Activated effector memory CD4-positive, alpha-beta T cell treated with anti-CD3 and anti-CD28 coated beads, Interleukin-2, amount 50 U/mL, for 16 hours (primary cell): ENCODE measurements around the gene PCDHGC5.

Source experiments
- DNase-seq: peaks from one replicate; pipeline ENCODE4 v3.0.0-alpha.2; 2020

Gene PCDHGC5

DNA sequence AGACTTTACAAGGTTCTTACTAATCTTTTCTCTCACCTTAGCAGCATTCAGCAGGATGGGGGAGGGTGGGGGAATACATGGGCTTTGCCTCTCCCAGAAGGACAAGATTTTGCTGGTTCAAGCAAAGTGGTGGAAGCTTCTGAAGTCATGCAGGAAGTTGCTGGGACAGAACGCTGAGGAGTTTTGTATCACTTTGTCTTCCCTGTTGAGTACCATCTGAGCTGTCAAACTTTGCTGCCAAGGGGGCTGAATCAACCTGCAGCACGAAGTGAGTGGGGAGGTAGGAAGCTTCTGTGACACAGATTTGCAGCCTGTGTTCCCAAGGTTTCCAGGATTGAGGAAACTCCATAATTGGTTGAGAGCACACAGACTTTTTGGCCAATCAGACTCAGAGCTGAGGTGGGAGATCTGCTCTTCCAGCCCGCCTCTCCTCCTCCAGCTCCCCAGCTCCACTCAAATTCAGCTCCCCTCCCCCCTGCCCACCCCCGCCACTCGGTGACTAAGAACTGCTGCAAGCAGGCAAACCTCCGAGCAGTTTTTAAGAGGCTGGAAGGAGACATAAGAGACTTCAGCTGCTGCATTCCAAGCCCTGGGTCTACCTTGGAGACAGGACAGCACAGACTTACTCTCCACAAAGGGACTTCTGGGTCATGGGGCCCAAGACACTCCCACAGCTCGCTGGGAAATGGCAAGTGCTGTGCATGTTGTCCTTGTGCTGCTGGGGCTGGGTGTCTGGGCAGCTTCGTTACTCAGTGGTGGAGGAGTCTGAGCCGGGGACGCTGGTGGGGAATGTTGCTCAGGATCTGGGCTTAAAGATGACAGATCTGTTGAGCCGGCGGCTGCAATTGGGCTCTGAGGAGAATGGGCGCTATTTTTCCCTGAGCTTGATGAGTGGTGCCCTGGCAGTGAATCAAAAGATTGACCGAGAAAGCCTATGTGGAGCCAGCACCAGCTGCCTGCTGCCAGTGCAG is at the start of gene PCDHGC5:
Gene PCDHGC5 (plus strand): TSS at position 491 of the 971 bp plus-strand sequence. CDS start 160 bp downstream, at position 651.
- no peak for DNase-seq

DNA sequence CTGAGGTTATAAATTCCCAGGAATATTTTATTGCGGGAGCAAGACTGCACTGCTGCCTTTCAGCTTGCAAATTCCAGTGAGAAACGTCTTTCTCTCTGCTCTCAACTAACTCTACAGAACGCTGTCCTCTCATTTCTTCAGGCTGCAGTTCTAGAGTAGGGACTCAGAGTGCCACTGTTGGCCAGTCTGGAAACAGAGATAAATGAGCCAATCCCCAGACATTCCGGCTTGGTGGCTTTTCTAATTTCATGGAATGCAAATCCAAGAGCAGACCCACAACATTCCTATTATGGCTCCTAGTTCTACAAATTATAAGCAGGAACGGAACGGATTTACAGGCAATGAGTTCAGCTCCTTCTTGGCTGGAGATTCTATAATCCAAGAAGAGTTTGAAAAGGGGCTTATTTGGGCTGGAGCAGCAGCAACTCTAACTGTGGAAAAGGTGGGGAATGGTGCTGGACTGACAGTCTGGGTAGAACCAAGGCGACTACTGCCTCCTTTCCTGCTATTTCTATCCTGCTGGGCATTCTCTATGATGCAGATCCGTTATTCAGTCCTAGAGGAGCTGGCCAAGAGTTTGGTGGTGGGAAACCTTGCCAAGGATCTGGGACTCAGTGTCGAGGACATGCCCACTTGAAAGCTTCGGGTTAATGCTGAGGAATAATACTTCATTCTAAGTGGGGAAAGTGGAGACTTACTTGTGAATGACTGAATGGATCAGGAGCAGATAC is 49.3 kb upstream of the PCDHGC5 start:
- DNase-seq: no peak

DNA sequence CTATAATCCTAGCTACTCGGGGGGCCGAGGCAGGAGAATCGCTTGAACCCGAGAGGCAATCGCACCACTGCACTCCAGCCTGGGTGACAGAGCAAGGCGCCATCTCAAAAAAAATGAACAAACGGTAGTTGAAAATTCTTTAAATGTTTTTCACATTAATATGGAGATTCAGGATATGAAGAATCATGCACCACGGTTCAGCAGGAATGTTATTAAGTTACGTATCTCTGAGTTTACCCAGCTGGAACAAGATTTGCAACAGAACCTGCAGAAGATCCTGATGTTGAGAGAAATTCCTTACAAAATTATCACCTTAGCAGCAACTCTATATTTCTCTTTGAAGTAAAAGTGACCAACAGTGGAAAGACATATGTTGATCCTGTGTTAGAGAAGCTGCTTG is 48.5 kb upstream of the PCDHGC5 start:
- no peak for DNase-seq

DNA sequence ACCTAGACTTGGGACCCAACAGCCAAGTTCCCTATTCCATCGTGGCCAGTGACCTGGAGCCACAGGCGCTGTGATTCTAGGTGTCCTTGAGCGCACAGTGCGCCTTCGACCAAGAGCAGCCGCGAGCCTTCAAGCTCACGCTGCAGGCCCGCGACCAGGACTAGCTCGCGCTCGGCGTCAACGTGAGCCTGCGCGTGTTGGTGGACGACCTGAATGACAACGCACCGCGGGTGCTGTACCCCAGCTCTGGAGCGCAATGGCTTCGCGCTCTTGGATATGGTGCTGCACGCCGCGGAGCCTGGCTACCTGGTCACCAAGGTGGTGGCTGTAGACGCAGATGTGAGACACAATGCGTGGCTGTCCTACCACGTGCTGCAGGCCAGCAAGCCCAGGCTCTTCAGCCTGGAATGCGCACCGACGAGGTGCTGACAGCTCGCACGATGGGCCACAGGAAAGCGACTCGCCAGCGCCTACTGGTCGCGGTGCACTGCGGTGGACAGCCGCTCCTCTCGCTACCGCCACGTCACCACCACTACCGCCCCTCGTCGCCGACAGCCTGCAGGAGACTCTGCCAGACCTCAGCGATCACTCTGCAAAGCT is 47.2 kb upstream of the PCDHGC5 start:
- no peak for DNase-seq

DNA sequence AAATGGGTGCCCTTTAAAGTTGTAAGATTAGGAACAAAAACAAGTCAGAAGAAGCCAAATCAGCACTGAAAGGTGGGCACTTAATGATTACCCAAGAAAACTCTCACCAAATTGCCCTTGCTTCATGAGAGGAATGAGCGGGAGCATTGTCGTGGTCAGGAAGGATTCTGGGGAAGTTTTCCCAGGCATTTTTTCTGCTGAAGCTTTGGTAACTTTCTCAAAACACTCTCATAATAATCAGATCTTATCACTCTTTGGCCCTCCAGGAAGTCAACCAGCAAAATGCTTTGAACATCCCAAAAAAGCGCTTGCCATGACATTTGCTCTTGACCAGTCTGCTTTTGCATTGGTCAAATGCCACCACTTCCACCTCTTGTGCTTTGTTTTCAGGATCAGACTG is 23.5 kb upstream of the PCDHGC5 start:
- DNase-seq: no peak

DNA sequence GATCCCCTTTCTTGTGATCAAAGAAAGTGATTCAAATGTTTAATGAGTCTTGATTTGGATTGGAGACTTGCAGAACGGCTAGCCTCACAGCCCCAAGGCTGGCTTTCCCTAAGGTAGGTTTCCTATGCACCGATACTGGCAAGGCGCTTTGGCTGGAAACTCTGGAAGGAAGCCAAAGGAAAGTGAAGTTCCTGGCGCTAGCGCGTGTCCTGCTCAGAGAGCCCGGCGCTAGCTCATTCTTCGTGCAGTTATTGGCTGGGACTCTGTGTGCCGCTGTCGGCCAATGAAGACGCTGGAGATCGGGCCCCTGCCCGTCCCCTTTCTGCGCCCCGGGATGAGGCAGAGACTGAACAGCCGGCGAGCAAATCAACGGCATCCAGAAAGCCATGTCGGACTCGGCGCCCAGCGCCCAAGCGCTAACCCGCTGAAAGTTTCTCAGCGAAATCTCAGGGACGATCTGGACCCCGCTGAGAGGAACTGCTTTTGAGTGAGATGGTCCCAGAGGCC is 13.2 kb upstream of the PCDHGC5 start, which contains the start of gene PCDHGC3:
Gene PCDHGC3 (plus strand): TSS at position 342 of the 507 bp plus-strand sequence. CDS start 151 bp downstream, at position 493.
- DNase-seq: peak; percentile 73

DNA sequence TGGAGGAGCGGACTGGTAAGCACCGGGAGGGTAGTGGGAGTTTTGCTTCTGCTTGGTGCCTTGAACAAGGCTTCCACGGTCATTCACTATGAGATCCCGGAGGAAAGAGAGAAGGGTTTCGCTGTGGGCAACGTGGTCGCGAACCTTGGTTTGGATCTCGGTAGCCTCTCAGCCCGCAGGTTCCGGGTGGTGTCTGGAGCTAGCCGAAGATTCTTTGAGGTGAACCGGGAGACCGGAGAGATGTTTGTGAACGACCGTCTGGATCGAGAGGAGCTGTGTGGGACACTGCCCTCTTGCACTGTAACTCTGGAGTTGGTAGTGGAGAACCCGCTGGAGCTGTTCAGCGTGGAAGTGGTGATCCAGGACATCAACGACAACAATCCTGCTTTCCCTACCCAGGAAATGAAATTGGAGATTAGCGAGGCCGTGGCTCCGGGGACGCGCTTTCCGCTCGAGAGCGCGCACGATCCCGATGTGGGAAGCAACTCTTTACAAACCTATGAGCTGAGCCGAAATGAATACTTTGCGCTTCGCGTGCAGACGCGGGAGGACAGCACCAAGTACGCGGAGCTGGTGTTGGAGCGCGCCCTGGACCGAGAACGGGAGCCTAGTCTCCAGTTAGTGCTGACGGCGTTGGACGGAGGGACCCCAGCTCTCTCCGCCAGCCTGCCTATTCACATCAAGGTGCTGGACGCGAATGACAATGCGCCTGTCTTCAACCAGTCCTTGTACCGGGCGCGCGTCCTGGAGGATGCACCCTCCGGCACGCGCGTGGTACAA is 12.6 kb upstream of the PCDHGC5 start:
- no peak for DNase-seq

DNA sequence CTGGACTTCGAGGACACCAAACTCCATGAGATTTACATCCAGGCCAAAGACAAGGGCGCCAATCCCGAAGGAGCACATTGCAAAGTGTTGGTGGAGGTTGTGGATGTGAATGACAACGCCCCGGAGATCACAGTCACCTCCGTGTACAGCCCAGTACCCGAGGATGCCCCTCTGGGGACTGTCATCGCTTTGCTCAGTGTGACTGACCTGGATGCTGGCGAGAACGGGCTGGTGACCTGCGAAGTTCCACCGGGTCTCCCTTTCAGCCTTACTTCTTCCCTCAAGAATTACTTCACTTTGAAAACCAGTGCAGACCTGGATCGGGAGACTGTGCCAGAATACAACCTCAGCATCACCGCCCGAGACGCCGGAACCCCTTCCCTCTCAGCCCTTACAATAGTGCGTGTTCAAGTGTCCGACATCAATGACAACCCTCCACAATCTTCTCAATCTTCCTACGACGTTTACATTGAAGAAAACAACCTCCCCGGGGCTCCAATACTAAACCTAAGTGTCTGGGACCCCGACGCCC is 11.8 kb upstream of the PCDHGC5 start:
- DNase-seq: no peak

DNA sequence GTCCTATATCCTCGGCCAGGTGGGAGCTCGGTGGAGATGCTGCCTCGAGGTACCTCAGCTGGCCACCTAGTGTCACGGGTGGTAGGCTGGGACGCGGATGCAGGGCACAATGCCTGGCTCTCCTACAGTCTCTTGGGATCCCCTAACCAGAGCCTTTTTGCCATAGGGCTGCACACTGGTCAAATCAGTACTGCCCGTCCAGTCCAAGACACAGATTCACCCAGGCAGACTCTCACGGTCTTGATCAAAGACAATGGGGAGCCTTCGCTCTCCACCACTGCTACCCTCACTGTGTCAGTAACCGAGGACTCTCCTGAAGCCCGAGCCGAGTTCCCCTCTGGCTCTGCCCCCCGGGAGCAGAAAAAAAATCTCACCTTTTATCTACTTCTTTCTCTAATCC is 11.1 kb upstream of the PCDHGC5 start:
- DNase-seq: no peak

DNA sequence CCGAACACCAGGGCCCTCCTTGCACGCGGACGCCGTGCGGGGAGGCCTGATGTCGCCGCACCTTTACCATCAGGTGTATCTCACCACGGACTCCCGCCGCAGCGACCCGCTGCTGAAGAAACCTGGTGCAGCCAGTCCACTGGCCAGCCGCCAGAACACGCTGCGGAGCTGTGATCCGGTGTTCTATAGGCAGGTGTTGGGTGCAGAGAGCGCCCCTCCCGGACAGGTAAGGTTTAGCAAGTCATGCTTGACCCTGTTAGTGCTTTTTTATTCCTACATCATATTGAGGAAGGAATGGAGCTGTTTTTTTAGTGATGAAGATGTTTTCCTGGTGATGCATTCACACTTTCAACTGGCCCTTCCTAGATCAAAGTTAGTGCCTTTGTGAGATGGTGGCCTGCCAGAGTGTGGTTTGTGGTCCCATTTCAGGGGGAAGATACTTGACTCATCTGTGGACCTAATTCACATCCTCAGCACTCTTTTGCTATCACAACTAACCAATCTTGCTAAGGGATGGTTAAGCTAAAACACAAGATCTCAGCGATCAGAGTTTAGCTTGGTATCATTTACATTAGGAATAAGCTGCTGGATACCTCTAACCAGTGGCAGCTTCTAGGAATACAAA is 10.4 kb upstream of the PCDHGC5 start:
- no peak for DNase-seq

DNA sequence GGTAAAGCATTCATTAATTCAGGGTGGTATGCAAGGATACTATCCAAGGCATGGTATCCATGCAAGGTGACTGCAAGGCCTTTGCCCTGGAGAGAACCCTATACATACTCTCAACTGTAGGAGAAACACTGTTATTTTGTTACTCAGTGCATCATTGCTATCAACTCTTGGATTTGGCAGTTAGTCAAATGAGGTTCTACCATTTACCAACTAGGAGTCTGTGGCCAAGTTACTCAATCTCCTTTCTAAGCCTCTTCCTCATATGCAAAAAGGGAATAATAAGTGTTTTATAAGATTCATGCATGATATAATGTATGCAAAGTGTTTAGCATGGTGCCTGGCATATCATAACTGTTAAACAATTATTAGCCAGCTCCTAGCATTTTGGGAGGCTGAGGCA is 9.1 kb upstream of the PCDHGC5 start:
- DNase-seq: no peak

DNA sequence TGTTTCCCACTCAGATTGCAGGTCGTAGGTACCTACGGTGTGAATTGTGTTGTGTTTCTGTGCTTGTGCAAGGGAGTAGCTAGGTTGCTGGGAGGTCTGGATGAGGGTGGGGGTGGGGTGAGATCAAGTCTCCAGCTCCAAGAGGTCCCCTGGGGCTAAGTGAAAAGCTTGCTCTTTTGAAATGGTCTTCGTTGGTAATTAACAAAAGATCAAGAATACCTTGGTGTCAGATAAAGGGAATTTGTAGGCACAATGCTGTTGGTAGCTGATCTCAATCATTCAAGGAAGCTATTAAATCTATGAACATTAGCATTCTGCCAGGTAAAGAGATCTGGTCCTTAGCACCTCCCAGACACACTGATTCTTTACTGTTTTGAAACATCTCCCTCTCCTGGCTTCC is 5.0 kb upstream of the PCDHGC5 start:
- DNase-seq: no peak

DNA sequence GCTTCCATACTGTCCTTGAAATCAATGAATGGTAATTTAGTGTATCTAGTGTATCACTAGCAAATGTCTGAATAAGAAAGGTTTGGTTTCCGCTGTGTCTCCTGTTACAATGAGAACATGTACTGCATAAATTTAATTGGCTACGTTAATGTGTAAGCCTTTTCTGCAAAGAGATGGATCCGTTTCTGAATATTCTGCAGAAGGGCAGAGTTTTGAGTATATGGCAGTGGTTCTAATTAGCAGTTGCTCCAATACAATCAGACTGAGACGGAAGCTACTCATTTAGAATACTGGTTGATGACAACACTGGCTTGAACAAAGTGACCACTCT is 4.6 kb upstream of the PCDHGC5 start:
- no peak for DNase-seq

DNA sequence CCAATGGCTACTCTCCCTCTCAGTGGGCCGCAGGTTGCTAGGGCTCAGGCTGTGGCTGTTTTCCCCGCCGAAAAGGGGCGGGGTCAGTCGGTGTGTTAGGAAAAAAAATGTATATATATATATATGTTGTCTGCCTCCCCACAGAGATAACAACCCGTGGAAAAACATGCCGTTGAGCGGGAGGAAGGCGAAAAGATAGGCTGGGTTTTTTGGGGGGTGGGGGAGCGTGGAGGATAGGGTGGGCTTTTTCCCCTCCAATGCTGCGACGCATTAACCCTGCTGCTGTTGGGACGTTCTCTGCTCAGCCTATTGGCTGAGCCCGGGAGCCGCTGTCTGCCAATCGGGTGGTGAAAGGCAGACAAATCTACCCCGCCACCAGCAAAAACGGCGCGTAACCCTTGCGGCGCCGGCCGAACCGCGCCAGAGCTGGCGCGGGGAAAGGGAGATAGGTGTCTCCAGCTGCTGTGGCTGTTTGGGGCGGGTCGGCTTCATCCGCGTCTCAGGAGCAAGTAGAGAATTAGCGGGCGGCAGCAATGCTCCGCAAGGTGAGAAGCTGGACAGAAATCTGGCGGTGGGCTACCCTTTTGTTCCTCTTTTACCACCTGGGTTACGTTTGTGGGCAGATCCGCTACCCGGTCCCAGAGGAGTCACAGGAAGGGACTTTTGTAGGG is 4.1 kb upstream of the PCDHGC5 start, which contains the start of gene PCDHGC4:
Gene PCDHGC4 (plus strand): TSS at position 390 of the 671 bp plus-strand sequence. CDS start 144 bp downstream, at position 534.
- no peak for DNase-seq

DNA sequence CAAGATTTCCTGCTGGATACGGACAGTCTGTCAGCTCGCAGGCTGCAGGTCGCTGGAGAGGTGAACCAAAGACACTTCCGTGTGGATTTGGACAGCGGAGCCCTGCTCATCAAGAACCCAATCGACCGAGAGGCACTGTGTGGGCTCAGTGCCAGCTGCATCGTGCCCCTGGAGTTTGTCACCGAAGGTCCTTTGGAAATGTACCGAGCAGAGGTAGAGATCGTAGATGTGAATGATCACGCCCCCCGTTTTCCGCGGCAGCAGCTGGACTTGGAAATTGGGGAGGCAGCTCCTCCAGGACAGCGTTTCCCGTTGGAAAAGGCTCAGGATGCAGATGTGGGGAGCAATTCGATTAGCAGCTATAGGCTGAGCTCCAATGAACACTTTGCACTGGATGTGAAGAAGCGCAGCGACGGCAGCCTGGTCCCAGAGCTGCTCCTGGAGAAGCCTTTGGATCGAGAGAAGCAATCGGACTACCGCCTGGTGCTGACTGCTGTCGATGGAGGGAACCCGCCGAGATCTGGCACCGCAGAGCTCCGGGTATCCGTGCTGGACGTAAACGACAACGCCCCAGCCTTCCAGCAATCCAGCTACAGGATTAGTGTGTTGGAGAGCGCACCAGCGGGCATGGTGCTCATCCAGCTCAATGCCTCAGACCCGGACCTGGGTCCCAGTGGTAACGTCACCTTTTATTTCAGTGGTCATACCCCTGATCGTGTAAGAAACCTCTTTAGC is 3.4 kb upstream of the PCDHGC5 start:
- no peak for DNase-seq

DNA sequence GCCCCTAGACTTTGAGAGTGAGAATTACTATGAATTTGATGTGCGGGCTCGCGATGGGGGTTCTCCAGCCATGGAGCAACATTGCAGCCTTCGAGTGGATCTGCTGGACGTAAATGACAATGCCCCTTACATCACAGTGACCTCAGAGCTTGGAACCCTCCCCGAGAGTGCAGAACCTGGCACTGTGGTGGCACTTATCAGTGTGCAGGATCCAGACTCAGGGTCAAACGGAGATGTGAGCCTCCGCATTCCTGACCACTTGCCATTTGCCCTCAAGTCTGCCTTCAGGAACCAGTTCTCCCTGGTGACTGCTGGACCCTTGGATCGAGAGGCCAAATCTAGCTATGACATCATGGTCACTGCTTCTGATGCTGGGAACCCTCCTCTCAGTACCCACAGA is 2.8 kb upstream of the PCDHGC5 start:
- no peak for DNase-seq

DNA sequence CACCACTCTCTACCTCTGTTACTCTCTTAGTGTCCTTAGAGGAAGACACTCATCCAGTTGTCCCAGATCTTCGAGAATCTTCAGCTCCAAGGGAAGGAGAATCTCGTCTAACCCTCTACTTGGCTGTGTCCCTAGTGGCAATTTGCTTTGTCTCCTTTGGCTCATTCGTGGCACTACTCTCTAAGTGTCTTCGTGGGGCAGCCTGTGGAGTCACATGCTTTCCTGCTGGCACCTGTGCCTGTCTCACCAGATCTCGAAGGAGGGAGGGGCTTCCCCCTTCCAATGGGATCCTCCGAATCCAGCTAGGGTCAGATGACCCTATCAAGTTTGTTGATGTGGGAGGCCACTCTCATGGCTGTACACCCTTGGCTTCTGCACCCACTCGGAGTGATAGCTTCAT is 1.8 kb upstream of the PCDHGC5 start:
- DNase-seq: no peak

DNA sequence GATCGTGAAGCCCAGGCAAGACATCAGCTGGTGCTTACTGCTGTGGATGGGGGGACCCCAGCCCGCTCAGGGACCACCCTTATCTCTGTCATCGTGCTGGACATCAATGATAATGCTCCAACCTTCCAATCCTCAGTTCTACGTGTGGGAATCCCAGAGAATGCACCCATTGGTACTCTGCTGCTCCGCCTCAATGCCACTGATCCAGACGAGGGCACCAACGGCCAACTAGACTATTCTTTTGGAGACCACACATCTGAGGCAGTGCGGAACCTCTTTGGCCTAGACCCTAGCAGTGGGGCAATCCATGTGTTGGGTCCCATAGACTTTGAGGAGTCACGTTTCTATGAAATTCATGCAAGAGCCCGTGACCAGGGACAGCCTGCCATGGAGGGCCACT is 960 bp downstream of the PCDHGC5 start:
- no peak for DNase-seq

DNA sequence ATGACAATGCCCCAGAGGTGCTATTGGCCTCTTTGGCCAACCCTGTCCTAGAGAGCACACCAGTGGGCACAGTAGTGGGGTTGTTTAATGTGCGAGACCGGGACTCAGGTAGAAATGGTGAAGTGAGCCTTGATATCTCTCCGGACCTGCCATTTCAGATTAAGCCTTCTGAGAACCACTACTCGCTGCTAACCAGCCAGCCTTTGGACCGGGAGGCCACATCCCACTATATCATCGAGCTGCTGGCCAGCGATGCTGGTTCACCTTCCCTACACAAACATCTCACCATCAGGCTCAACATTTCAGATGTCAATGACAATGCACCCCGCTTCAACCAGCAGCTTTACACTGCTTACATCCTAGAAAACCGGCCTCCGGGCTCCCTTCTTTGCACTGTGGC is 1.4 kb downstream of the PCDHGC5 start:
- no peak for DNase-seq

DNA sequence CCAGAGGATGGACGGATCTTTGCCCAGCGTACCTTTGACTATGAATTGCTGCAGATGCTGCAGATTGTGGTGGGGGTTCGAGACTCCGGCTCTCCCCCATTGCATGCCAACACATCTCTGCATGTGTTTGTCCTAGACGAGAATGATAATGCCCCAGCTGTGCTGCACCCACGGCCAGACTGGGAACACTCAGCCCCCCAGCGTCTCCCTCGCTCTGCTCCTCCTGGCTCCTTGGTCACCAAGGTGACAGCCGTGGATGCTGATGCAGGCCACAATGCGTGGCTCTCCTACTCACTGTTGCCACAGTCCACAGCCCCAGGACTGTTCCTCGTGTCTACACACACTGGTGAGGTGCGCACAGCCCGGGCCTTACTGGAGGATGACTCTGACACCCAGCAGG is 1.9 kb downstream of the PCDHGC5 start:
- DNase-seq: no peak
